H9 (cell line): ENCODE data around the gene ENTREP3. TPM values are rescaled to one million over a fixed set of nuclear protein-coding genes. Genes with fewer than 3 reads are reported as not detected.

Source experiments
- DNase-seq: peaks from one replicate; pipeline ENCODE4 v3.0.0-alpha.2; 2017
- H2AFZ ChIP-seq: one replicate; pipeline ENCODE4 v1.6.1; 2013; ENCODE audit warnings: mild to moderate bottlenecking, low read length, control low read depth, moderate library complexity
- H2AK5ac ChIP-seq: 2 replicates; pipeline ENCODE4 v1.6.1; 2013; ENCODE audit warnings: low read length, control low read depth, mixed read lengths; ENCODE audit not compliant: insufficient read length
- H2BK120ac ChIP-seq: one replicate; pipeline ENCODE4 v1.6.1; 2013; ENCODE audit warnings: low read depth, mild to moderate bottlenecking, low read length, control low read depth, inconsistent platforms; ENCODE audit not compliant: poor library complexity, severe bottlenecking
- H2BK12ac ChIP-seq: 2 replicates; pipeline ENCODE4 v1.6.1; 2013; ENCODE audit warnings: low read length, control low read depth, mixed read lengths, low read depth; ENCODE audit not compliant: insufficient read length
- H2BK15ac ChIP-seq: 2 replicates; pipeline ENCODE4 v1.6.1; 2013; ENCODE audit warnings: low read depth, low read length, control low read depth
- H2BK20ac ChIP-seq: one replicate; pipeline ENCODE4 v1.6.1; 2013; ENCODE audit warnings: low read depth, mild to moderate bottlenecking, low read length, control low read depth, inconsistent platforms; ENCODE audit not compliant: poor library complexity, severe bottlenecking
- H2BK5ac ChIP-seq: 2 replicates; pipeline ENCODE4 v1.6.1; 2013; ENCODE audit warnings: low read length, control low read depth, mixed read lengths; ENCODE audit not compliant: insufficient read length
- H3K14ac ChIP-seq: 2 replicates; pipeline ENCODE4 v1.6.1; 2013; ENCODE audit warnings: low read length, control low read depth; ENCODE audit not compliant: insufficient read depth
- H3K18ac ChIP-seq: 2 replicates; pipeline ENCODE4 v1.6.1; 2013; ENCODE audit warnings: low read depth, mild to moderate bottlenecking, mixed read lengths, low read length, control low read depth; ENCODE audit not compliant: insufficient read length
- H3K23ac ChIP-seq: 2 replicates; pipeline ENCODE4 v1.6.1; 2013; ENCODE audit warnings: low read length, control low read depth, mixed read lengths, low read depth; ENCODE audit not compliant: insufficient read length
- H3K23me2 ChIP-seq: 2 replicates; pipeline ENCODE4 v1.6.1; 2013; ENCODE audit warnings: low read depth, mild to moderate bottlenecking, mixed read lengths, low read length, control low read depth; ENCODE audit not compliant: insufficient read length, poor library complexity, severe bottlenecking
- H3K27ac ChIP-seq: 2 replicates; pipeline ENCODE4 v1.5.1; 2013; ENCODE audit warnings: low read length, control low read depth, mixed read lengths, low read depth; ENCODE audit not compliant: insufficient read length
- H3K27me3 ChIP-seq: 2 replicates; pipeline ENCODE4 v1.6.1; 2013; ENCODE audit warnings: low read length, control low read depth, inconsistent platforms; ENCODE audit not compliant: insufficient read depth
- H3K4ac ChIP-seq: 2 replicates; pipeline ENCODE4 v1.6.1; 2013; ENCODE audit warnings: low read depth, mild to moderate bottlenecking, control low read depth, inconsistent platforms, low read length, moderate library complexity
- H3K4me1 ChIP-seq: 2 replicates; pipeline ENCODE4 v1.6.1; 2013; ENCODE audit warnings: low read length, control low read depth, inconsistent platforms; ENCODE audit not compliant: insufficient read depth
- H3K4me2 ChIP-seq: 2 replicates; pipeline ENCODE4 v1.6.1; 2013; ENCODE audit warnings: low read length, control low read depth, mixed read lengths; ENCODE audit not compliant: insufficient read length, insufficient read depth
- H3K56ac ChIP-seq: 2 replicates; pipeline ENCODE4 v1.6.1; 2013; ENCODE audit warnings: low read depth, mild to moderate bottlenecking, mixed read lengths, low read length, control low read depth; ENCODE audit not compliant: insufficient read length
- H3K79me1 ChIP-seq: 2 replicates; pipeline ENCODE4 v1.6.1; 2013; ENCODE audit warnings: low read depth, mild to moderate bottlenecking, moderate library complexity, low read length, control low read depth, inconsistent platforms; ENCODE audit not compliant: insufficient read depth, poor library complexity, severe bottlenecking
- H3K79me2 ChIP-seq: 2 replicates; pipeline ENCODE4 v1.6.1; 2013; ENCODE audit warnings: low read length, control low read depth, inconsistent platforms; ENCODE audit not compliant: insufficient read depth
- H3K9ac ChIP-seq: 2 replicates; pipeline ENCODE4 v1.6.1; 2013; ENCODE audit warnings: low read length, control low read depth, mixed read lengths; ENCODE audit not compliant: insufficient read length; ENCODE audit errors: extremely low read depth
- H3K9me3 ChIP-seq: one replicate; pipeline ENCODE4 v1.6.1; 2013; ENCODE audit warnings: low read depth, low read length, inconsistent platforms; ENCODE audit not compliant: control insufficient read depth
- H3T11ph ChIP-seq: one replicate; pipeline ENCODE4 v1.6.1; 2013; ENCODE audit warnings: mild to moderate bottlenecking, low read length, control low read depth, inconsistent platforms
- H4K20me1 ChIP-seq: one replicate; pipeline ENCODE4 v1.6.1; 2013; ENCODE audit not compliant: control insufficient read depth, insufficient read length, insufficient read depth
- H4K5ac ChIP-seq: 2 replicates; pipeline ENCODE4 v1.6.1; 2013; ENCODE audit warnings: low read depth, mild to moderate bottlenecking, mixed read lengths, low read length, control low read depth; ENCODE audit not compliant: insufficient read length
- H4K8ac ChIP-seq: replicated peaks from 2 replicates; pipeline ENCODE4 v1.6.1; 2013; ENCODE audit warnings: low read length, control low read depth, mixed read lengths, low read depth; ENCODE audit not compliant: insufficient read length
- H4K91ac ChIP-seq: 2 replicates; pipeline ENCODE4 v1.6.1; 2013; ENCODE audit warnings: low read depth, mild to moderate bottlenecking, moderate library complexity, mixed read lengths, low read length, control low read depth; ENCODE audit not compliant: insufficient read length
- H3K27ac Mint-ChIP-seq, 3 experiments: 2 replicates in 2 of 3; 3 replicates in 1 of 3; pipeline ENCODE4 v1.8.0; 2020 to 2021; ENCODE audit warnings: mixed read lengths in 3 of 3, mild to moderate bottlenecking in 1 of 3, moderate library complexity in 1 of 3
- H3K27me3 Mint-ChIP-seq: 2 replicates; pipeline ENCODE4 v1.8.0; 2021; ENCODE audit warnings: low read depth, mild to moderate bottlenecking, moderate library complexity, mixed read lengths
- H3K36me3 Mint-ChIP-seq, 3 experiments: 2 replicates in 2 of 3; 3 replicates in 1 of 3; pipeline ENCODE4 v1.8.0; 2020 to 2021; ENCODE audit warnings: low read depth in 3 of 3, mixed read lengths in 3 of 3; ENCODE audit not compliant: insufficient read depth in 1 of 3
- H3K4me1 Mint-ChIP-seq, 2 experiments: 2 replicates each; pipeline ENCODE4 v1.8.0; 2020; ENCODE audit warnings: mixed read lengths in 2 of 2
- H3K4me3 Mint-ChIP-seq, 2 experiments: 2 replicates in 1 of 2; 3 replicates in 1 of 2; pipeline ENCODE4 v1.8.0; 2020 to 2021; ENCODE audit warnings: mild to moderate bottlenecking in 2 of 2, mixed read lengths in 2 of 2, moderate library complexity in 1 of 2
- H3K9me3 Mint-ChIP-seq, 2 experiments: 2 replicates in 1 of 2; 3 replicates in 1 of 2; pipeline ENCODE4 v1.8.0; 2020; ENCODE audit warnings: mild to moderate bottlenecking in 2 of 2, mixed read lengths in 2 of 2, moderate library complexity in 1 of 2
- WGBS: extraction: QIAGEN DNeasy Blood & Tissue Kit; methylation state at CpG from one replicate; pipeline ENCODE4 v1.1.7; 2013; ENCODE audit warnings: missing lambda C conversion rate, low lambda C conversion rate, mixed read lengths; ENCODE audit not compliant: insufficient read length; ENCODE audit errors: extremely low coverage; 5-methylcytosine and 5-hydroxymethylcytosine counted together
- total RNA-seq: library from RNA; stranded (reverse); gene quantifications from 2 replicates; pipeline ENCODE4 v1.2.1, GENCODE V29; 2021
- TF ChIP-seq, protein P1 (sequence below): fragments of 200-600 bp; sonication (generic); conservative IDR thresholded peaks from 3 replicates; pipeline ENCODE4 v1.8.0; 2021; ENCODE audit warnings: antibody characterized with exemption, mild to moderate bottlenecking

Gene ENTREP3
- total RNA-seq, 1 experiment from 2014 or later, result 41.0 TPM

DNA sequence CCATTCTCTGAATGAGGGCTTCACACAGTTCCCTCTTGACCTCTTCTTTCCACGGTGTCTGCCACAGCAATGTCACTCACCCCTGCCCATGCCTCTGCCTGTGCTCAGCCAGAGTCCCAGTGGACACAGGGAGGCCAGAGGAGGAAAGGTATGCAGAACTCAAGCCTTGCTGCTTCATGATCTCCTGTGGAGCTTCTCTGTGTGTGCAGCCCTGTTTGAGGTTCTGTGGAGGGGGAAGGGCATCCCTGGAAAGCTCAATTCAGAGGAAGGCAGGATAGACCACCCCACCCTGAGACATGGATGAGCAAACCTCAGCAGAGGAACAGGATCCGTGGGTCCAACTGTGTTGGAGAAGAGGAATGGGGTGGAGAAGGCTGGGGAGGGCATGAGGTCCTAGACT is 24.0 kb upstream of the ENTREP3 start:
- TF ChIP-seq, protein P1, sequence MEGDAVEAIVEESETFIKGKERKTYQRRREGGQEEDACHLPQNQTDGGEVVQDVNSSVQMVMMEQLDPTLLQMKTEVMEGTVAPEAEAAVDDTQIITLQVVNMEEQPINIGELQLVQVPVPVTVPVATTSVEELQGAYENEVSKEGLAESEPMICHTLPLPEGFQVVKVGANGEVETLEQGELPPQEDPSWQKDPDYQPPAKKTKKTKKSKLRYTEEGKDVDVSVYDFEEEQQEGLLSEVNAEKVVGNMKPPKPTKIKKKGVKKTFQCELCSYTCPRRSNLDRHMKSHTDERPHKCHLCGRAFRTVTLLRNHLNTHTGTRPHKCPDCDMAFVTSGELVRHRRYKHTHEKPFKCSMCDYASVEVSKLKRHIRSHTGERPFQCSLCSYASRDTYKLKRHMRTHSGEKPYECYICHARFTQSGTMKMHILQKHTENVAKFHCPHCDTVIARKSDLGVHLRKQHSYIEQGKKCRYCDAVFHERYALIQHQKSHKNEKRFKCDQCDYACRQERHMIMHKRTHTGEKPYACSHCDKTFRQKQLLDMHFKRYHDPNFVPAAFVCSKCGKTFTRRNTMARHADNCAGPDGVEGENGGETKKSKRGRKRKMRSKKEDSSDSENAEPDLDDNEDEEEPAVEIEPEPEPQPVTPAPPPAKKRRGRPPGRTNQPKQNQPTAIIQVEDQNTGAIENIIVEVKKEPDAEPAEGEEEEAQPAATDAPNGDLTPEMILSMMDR, result no peak
- peak overlapping the region in 1 of 3 experiments; percentile 32; a peak in 1 of 7 replicates for H3K27ac Mint-ChIP-seq
- peak overlapping the region in 1 of 2 experiments; percentile 36; a peak in 3 of 5 replicates for H3K4me3 Mint-ChIP-seq

More for the DNA sequence above, 24.0 kb upstream of the ENTREP3 start:
- no peaks in the 10 kb centered on the region for H3K79me1 ChIP-seq
- peaks cover 6% of the 10 kb centered on the region; the same call in 1 of the 2 replicates for H3K4me1 ChIP-seq
- no peak overlapping the region for H4K5ac ChIP-seq
- H3K4me1 Mint-ChIP-seq, result peaks cover 23 to 25% of the 10 kb centered on the region in 2 experiments
- H3K18ac ChIP-seq, result no peak overlapping the region
- H3K4ac ChIP-seq, result no peak overlapping the region
- no CpG with 5 or more reads among the region's 2 CpGs for WGBS
- no peak overlapping the region for H3K23ac ChIP-seq
- H3K4me2 ChIP-seq, result no peak overlapping the region
- H3T11ph ChIP-seq, result no peak overlapping the region
- no peaks in the 10 kb centered on the region for H4K20me1 ChIP-seq
- H2BK120ac ChIP-seq, result no peak overlapping the region
- no peaks in the 10 kb centered on the region for H3K79me2 ChIP-seq
- H2BK5ac ChIP-seq, result no peak overlapping the region
- no peak overlapping the region for H2AFZ ChIP-seq
- H4K91ac ChIP-seq, result no peak overlapping the region
- no peak overlapping the region for H2AK5ac ChIP-seq
- H3K23me2 ChIP-seq, result peaks cover 12% of the 10 kb centered on the region
- H2BK12ac ChIP-seq, result no peak overlapping the region
- DNase-seq, result peak; percentile 29
- H3K14ac ChIP-seq, result no peak overlapping the region
- H2BK20ac ChIP-seq, result no peak overlapping the region
- H2BK15ac ChIP-seq, result no peak overlapping the region
- peaks cover 4% of the 10 kb centered on the region; the same call in 1 of the 2 replicates for H3K27me3 Mint-ChIP-seq
- H3K56ac ChIP-seq, result no peak overlapping the region
- no peak overlapping the region for H3K27ac ChIP-seq
- no peaks in the 10 kb centered on the region for H3K27me3 ChIP-seq
- H4K8ac ChIP-seq, result no peak overlapping the region
- no peaks in the 10 kb centered on the region for H3K9me3 ChIP-seq
- H3K9ac ChIP-seq, result no peak overlapping the region
- peaks cover 1 to 10% (median 4%) of the 10 kb centered on the region in 3 experiments; a peak in 5 of 7 replicates for H3K36me3 Mint-ChIP-seq
- no peaks in the 10 kb centered on the region for H3K9me3 Mint-ChIP-seq
